CD4-positive, alpha-beta T cell treated with Interleukin-17A for 1 hour (primary cell): ENCODE results near the gene CLCN7.

Experiments used
- DNase-seq: peaks from one replicate; pipeline ENCODE4 v3.0.0-alpha.2; 2020

CLCN7 gene

GRCh38 chr16:1398351-1398750 lies 76.5 kb downstream of the CLCN7 start:
- no peak for DNase-seq

GRCh38 chr16:1397779-1398178 lies 77.0 kb downstream of the CLCN7 start:
- no peak for DNase-seq

- no peak for DNase-seq
These were observed 79.3 kb downstream of the CLCN7 start for GRCh38 chr16:1395444-1396031.
